Stimulated activated CD8-positive, alpha-beta memory T cell treated with anti-CD3 and anti-CD28 coated beads, Interleukin-7, amount 100 ng/mL, for 24 hours (primary cell): ENCODE data around the gene OR10A4.
"Not testable (repeated sequence)": the region's sequence is repeated elsewhere in the genome, so short reads cannot be mapped to it uniquely, and the experiment has no call there.

Source experiments
- DNase-seq: peaks from one replicate; pipeline ENCODE4 v3.0.0-alpha.2; 2020; ENCODE audit warnings: low read depth

The OR10A4 gene

DNA sequence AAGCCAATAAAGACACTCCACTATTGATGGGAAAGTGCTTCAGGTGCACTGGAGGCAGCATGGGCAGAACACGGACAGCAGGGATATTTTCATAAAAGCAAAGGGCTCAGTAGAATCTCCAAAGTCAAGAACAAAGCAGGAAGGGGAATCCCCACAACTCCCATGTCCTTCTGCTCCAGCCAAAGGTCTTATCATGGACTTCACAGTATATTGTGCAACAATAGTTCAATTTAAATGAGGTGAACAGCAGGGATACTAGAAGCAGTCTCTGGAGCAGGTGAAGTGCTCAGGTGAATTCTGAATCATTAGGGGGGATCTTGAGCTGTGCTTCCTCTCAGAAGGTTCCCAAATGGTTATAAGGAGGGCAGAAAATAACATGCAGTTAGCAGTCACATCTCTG lies 22.5 kb downstream of the OR10A4 start:
- no peak for DNase-seq

GRCh38 chr11:6900327-6900999 lies 24.0 kb downstream of the OR10A4 start:
- no peak for DNase-seq

GRCh38 chr11:6904804-6905203 lies 28.4 kb downstream of the OR10A4 start:
- DNase-seq = not testable (repeated sequence)

- DNase-seq = no peak
Measured at GRCh38 chr11:6911378-6911777, 35.0 kb downstream of the OR10A4 start.

- no peak for DNase-seq
Measured at GRCh38 chr11:6911948-6912347, 35.5 kb downstream of the OR10A4 start.

GRCh38 chr11:6919698-6920097 lies 43.3 kb downstream of the OR10A4 start:
- DNase-seq = no peak

- DNase-seq = no peak
Measured at GRCh38 chr11:6920702-6921101, 44.3 kb downstream of the OR10A4 start, which contains the start of gene OR2D3. Gene OR2D3, plus strand, starts transcription at chr11:6921002. Its CDS starts 0 bp downstream, at chr11:6921002.

- no peak for DNase-seq
Measured at GRCh38 chr11:6925007-6925577, 48.7 kb downstream of the OR10A4 start.

GRCh38 chr11:6925636-6926207 lies 49.3 kb downstream of the OR10A4 start:
- DNase-seq = no peak

GRCh38 chr11:6926208-6927029 lies 50.0 kb downstream of the OR10A4 start, which contains the start of gene ZNF215:
Gene ZNF215, plus strand, starts transcription at chr11:6926426. Its CDS starts 5,847 bp downstream, at chr11:6932273.
- DNase-seq = peak; percentile 4

DNA sequence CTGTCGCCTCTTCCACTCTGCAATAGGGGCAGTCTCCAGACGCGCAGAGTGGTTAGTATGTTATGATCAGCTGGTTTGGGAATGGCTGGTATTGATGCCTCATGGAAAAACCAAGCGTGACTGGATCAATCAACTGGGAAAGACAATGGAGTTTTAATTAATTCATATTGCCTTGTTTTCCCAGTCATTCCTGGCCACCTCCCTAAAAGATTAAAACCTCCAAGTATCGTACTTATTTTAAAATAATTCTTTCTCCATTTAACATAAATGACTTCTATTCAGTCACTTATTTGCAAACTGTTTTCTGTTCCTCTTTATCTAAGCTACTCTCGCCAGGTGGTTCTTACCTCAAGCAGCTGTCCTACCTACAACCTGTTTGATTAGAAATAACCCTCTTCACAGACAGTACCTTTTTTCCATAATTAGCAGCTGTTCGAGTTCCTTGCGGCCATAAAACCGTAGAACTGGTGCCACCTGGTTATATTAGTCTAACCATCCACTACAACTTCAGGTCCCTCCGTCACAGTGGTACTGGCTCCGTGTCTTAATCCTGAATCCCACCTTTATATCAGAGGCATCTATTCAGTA lies 50.7 kb downstream of the OR10A4 start:
- no peak for DNase-seq
